Effector CD8-positive, alpha-beta T cell (primary cell): ENCODE data around the gene TDRKH.
"Not testable (repeated sequence)": the region's sequence is repeated elsewhere in the genome, so short reads cannot be mapped to it uniquely, and the experiment has no call there.

Experiments used
- DNase-seq: peaks from one replicate; lab custom pipeline; 2025; lab: John Stamatoyannopoulos, UW

TDRKH gene

DNA sequence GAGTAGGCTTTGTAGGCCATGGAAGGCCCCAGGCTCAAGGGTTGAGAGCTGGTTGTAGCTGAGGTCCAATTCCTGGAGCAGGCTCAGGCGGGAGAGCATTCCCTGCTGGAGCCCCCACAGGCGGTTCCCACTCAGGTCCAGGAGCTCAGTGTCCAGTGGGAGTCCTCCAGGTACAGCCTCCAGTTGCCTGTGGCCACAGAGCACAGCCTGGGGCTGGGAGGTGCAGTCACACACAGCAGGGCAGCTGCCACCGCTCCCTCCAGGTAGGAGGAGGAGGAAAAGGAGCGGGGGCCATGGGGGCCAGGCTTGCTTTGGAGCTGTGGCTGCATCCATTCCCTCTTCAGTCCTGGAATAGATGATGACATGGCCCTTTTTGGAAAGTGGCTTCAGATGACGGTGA is 12.1 kb upstream of the TDRKH start:
- DNase-seq, result no peak

DNA sequence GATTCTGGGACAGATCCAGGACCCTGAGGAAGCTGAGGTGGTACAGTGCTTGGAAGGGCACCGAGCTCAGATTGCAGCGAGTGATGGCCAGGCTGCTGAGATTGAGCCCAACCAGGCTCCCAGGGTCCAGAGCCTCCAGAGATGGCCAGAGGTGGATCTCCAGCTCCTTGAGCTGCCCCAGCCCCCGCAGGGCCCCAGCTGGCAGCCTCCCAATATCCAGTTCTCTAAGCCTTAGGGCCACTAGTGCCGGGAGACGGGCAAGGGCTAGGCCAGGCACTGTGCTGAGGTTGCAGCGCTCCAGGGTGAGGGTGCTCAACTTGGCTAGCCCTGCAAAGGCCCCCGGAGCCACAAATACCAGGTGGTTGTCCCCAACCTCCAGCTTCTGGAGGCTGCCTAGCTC is 11.5 kb upstream of the TDRKH start:
- DNase-seq, result no peak

DNA sequence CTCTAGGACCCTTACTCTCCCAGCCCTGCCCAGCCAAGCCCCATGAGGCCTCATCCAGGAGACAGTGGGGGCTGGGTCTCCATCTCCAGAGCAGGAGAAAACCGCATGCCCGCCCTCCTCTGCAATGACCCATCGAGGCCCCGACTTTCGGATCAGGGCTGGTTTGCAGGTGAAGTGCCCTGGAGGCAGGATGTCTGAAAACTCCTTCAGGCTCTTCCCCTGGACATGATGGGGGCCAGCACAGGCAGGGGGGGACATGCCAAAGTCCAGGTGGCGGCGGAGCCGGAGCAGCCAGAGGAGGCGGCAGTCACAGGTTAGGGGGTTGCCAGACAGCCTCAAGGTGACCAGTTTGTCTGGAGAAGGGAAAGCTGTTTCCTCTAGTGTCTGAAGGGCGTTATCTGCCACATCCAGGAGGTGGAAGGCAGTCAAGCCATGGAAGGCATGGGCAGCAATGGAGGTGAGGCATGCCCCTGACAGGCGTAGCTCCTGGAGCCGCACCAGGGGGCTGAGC is 11.1 kb upstream of the TDRKH start:
- DNase-seq, result no peak

DNA sequence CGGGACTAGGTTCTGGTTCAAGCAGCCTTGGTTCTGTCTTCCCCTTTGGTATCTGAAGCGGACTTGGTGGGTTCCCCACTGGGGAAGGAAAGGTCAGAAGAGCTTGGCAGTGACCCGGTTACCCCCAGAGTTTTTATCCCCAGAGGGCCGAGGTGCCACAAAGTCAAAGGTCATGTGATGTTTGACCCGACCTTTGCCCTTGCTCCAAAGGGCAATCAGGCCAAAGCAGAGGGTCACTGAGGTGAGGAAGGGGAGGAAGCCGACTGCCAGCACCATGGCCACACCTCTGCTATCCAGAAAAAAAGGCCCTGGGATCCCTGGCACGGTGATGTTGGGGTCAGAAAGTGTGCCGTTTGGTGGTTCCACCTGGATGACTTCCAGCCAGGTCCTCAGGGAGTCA is 10.5 kb upstream of the TDRKH start:
- DNase-seq, result no peak

DNA sequence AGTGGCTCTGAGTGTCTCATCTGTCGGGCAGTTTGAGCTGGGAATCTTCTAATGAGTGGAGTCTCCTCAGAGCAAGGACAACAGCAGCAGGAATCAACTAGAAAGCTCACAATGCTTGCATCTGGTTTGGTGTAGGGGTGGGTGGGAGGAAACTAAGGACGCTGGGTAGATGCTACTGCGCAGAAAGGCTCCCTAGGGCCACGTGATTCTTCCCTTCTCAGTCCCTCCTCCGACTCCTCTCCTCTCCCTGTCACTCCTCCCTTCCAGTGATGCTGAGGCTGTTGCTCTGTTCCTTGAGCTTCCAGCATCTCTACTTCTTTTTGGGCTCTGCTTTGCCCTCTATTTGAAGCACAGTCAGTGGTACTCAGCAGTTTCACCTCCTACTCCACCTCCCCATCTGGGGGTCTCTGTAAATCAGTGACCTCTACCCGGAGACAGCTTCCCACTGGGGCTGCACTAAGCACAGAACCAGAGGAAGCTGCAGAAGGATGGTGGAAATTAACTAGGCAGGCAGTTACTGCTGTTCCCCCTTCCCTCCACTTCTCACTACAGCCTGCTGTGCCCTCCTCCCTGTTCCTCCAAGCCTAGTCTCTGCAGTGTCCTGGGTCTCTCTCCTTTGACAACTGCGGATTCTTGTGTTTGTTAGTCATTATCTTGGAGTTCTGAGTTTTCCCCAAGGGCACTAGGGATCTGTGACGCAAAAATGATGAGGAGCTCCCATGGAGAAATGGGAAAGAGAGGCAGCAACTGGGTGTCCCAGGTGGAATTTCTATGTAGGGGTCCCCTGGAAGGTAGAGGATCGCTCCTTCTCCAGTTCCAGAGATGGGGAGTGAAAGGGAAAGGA is 9.1 kb upstream of the TDRKH start:
- DNase-seq, result no peak

DNA sequence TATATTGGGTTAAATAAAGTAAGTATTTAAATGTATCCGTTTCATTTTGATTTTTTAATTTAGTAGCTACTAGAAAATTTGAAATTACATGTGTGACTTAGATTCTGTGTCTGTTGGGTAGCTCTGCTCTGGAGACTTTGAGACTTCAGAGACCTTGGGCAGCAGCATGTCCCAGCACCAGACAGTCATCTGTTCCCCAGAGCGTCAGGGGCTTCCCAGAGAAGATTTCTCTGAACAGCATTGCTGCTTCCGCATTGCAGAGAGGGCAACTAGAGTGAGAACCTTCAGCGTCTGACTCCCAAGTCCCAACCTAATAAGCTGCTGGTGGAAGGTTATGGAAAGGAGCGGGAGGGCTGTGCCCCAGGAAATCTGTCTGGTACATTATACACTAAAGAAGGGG is 8.3 kb upstream of the TDRKH start:
- DNase-seq, result no peak

DNA sequence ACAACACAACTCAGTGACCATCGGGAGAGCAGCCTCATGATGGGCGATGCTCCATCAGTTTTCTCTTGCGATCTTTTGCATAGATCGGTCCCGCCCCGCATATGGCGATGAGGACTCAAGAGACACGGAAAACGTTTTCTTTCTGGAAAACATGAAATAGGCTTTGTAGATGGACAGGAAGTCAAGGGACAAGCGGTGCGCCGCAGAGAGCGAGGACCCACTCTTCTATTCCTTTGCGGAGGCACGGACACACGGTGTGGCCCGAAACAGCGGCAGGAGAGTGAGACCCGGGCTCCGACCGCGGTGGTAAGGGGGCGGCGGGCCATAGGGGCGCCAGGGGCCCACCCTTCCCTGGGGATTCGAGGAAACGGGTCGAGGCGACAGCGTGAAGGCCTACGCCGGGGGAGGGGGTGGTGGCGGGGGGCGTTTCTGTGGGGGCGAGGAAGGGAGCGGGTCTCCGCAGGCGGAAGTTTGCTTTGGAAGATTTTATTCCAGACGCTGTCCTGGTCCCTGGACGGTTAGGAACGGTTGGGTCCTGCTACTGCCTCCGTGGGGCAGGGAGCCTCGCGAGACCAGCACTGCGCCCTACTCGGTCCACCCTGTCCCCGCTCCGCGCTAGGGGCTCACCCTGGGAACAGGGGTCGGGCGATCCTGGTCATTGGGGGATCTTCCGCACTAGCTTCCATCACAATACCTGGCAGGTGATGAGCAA is 796 bp upstream of the TDRKH start:
- DNase-seq, result no peak

DNA sequence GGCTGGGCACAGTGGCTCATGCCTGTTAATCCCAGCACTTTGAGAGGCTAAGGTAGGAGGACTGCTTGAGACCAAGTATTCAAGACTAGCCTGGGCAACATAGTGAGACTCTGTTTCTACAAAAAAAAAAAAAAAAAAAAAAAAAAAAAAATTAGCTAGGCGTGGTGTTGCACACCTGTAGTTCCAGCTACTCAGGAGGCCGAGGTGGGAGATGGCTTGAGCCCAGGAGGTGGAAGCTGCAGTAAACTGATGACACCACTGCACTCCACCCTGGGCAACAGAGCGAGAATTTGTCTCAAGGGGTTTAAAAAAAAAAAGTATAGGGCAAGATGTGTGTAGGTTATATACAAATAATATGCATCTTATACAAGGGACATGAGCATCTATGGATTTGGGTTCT is 2.6 kb downstream of the TDRKH start:
- no peak for DNase-seq

DNA sequence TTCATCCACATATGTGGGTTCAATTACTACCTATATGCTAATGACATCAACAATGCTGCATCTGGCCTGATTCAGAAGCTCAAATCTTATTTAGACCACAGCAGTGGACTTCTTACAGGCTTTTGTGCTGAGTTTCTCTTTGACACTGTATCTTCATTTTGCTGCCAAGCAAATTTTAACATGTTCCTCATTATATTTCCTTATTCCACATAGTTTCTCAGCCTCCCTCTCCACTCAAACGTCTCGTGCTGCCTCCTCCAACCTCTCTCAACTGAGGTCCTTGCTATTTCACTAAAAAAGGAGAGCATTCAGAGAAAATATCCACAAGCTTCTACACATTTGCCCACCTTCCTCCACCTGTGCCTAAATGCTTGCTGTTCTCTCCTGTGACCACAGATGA is 6.5 kb downstream of the TDRKH start:
- DNase-seq, result no peak

DNA sequence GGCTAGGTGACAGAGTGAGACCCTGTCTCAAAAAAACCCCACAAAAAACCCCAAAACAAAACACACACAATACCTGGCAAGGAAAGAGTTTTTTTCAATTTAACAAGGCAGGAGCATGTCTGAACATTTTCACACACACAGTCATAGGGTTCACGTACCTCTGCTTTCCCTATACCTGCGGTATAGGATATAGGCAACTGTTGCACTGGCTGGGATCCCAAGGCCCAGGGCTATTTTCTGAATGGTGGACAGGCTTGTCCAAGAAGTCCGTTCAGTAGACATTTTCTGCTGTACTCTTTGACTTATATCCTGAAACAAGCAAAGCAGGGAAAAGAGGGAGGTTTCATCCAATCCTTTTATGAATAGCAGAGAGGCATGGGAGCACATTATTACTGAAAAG is 7.6 kb downstream of the TDRKH start:
- no peak for DNase-seq

DNA sequence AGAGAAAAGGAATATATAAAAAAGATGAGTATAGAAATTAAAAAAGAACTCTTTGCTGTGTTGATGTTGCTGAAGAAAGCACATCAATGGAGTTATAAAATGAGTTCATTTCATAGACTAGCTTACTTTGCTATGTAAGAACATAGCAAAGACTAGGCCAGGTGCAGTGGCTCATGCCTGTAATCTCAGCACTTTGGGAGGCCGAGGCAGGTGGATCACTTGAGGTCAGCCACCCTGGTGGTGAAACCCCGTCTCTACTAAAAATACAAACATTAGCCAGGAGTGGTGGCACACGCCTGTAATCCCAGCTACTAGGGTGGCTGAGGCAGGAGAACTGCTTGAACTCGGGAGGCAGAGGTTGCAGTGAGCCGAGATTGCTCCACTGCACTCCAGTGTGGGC is 8.3 kb downstream of the TDRKH start:
- DNase-seq, result not testable (repeated sequence)

DNA sequence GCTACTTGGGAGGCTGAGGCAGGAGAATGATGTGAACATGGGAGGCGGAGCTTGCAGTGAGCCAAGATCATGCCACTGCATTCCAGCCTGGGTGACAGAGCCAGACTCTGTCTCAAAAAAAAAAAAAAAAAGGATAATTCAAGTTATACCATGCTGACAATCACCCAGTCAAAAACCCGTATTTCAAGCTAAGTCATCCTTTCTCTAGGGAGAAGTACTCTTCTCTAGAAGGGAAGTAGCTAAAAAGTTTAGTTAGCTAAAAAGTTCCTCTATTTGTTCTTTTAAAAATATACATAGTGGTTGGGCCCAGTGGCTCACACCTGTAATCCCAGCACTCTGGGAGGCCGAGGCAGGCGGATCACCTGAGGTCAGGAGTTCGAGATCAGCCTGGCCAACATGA is 9.6 kb downstream of the TDRKH start:
- DNase-seq, result not testable (repeated sequence)

DNA sequence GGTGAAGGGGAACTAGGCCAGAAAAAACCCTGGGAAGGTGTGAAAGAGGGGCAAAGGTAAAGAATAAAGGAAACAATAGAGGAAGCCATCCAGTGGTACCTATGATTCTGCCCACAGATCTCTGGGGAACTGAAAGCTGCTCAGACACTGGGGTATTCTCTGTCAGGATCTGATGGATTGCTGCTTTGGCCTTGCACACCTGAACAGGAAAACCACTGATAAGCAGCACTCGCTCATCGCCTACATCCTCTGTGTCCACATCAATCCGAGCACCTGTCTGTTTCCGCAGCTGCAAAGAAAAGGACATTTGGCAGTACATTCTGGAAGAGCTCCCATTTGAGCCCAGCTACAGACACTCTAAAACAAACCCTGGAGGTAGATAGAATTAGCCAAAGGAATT is 10.4 kb downstream of the TDRKH start:
- no peak for DNase-seq

DNA sequence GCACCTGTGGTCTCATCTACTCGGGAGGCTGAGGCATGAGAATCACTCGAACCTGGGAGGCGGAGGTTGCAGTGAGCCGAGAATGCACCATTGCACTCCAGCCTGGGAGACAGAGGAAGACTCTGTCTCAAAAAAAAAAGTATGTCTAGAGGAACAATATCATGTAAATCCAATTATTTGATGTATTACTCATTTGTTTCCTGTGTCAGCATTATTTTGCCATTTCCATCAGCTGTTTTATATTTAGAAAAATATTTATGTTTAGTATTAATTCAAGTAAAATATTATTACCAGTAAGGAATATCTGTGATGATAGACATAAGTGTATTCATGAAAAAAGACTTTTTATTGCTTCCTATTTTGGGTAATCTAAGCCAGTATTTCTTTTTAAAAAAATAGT is 13.0 kb downstream of the TDRKH start:
- no peak for DNase-seq

DNA sequence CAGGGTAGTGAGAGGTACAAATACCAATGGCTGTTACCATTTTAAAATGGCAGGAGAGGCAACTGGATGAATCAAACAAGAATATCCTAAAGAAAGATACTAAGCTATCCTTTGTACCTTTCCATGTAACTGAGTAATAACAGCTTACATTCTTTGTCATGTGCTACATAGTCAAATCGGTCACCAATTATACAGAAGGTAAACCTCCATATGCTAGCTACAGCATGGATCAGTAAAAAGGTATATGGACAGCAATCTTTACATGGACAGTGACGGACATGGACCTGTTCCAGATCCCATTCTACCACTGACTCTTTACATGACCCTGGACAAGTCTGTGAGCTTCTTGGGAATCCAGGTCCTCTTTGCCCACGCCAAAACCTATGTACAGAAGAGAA is 13.6 kb downstream of the TDRKH start:
- DNase-seq, result no peak

DNA sequence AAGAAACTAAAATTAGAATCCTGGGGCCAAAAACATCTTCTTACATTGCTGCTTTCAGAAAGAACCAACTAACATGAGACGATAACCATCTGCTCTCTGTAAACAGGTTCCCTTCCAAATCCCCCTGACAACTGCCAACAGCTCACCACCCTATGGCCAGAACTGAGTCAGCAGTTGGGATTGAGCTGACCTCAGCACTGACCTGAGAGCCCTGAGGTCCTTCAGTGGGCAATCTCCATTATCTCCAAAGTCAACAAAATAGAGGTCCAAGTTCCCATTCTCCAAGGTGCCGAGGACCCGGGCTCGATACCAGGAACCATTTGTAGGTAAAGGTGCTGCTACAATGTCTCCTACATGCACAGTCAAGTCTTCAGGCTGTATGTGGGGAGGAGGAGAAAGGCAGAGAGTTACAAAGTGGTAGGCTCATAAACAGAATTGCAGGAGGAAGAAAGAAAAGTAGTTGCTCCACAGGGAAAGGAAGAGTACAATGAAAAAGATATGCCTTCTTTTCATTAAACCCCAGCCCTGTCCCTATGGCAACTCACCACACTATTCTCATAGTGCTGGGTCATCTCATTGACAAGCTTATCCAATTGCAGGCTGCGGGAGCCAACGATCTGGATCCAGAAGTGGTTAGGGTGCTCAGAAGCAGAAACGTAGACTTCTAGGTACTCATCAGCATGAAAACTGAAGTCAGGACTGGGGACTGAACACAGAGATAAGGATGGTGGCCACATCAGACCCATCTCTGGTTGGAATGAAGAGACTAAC is 14.2 kb downstream of the TDRKH start:
- no peak for DNase-seq

DNA sequence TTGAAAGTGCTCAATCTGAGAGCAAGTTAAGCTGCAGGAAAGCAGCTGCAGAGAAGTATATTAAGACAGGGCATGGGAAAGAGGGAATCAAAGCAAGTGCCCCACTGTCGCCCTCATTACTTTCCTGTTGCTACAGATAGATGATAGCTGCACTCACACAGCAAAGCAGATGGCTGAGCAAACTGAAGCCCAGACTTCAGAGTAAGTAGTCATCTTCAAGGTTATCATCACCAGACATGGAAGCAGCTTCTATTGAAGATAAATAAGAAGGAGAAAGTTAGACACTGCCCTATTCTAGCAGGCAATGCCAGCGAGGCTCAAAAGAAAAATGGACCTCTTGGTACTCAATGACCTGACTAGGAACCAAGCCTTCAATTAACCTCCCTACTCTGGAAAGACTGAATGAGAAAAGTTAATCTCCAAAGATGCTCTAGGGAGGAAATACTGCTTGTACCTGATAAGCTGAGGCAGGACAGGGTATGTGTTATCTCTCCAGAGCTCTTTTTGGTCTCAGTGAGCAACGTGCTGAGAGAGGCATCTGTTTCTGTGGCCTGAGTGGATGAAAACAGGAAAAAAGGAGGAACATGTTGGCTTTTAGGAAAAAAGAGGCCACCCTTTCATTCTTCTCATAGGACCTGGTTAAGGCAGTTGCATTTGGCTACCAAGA is 15.9 kb downstream of the TDRKH start:
- DNase-seq, result no peak

DNA sequence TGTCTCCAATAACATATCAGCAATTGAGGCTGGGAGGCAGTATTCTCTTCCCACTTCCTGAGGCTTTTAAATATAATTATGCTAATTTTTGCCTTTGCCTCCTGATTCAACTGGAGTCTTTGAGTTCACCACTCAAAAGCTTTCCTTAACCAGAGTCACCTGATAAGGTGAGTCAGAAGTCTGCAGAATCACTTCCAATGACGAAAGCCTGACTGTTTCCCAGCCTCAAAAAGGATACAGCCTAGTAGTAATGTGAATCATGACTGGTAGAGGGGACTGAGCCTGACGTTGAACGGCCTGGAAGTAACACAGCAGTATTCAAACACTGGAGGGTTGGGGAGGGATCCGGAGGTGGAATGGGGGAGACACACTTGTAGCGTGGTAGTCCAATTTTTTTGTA is 16.6 kb downstream of the TDRKH start:
- no peak for DNase-seq

DNA sequence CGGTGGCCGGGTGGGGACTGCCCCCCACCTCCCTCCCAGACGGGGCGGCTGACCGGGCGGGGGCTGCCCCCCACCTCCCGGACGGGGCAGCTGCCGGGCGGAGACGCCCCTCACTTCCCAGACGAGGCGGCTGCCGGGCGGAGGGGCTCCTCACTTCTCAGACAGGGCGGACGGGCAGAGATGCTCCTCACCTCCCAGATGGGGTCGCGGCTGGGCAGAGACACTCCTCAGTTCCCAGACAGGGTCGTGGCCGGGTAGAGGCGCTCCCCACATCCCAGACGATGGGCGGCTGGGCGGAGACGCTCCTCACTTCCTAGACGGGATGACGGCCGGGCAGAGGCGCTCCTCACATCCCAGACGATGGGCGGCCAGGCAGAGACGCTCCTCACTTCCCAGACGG is 21.0 kb downstream of the TDRKH start:
- DNase-seq, result not testable (repeated sequence)

DNA sequence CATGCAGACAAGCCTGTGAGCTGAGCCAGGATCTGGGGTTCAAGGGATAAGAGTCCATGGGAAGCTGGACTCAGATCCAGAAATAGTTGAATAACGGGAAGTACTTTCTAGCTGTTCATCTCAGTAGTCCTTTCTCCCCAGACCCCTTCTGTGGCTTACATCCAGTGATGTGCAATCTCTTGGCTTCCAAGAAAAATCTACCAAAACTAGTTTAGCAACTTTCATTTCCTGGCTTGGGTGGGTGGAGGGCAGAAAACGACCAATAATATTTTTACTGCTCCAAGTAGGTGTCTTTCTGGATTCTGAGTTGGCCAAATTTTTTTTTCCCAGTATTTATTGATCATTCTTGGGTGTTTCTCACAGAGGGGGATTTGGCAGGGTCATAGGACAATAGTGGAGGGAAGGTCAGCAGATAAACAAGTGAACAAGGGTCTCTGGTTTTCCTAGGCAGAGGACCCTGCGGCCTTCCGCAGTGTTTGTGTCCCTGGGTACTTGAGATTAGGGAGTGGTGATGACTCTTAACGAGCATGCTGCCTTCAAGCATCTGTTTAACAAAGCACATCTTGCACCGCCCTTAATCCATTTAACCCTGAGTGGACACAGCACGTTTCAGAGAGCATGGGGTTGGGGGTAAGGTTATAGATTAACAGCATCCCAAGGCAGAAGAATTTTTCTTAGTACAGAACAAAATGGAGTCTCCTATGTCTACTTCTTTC is 21.8 kb downstream of the TDRKH start:
- DNase-seq, result not testable (repeated sequence)

DNA sequence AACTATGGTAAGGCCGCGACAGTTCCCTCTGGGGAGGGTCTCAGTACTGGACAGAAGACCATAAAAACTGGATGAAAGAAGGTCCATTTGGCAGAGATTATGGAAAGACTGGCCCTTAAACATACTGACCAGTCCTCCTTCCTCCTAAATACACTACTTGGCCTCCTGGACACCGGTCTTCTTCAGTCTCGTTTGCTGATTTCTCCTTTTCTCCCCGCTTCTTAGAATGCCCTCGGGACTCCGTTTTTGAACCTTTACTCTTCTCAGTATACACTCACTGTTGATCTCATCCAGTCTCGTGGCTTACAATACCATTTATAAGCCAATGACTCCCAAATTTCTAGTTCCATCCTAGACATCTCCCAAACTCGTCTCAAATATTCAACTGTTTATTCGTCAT is 26.3 kb downstream of the TDRKH start:
- DNase-seq, result no peak
